Measurements from ENCODE around the gene LYPD5. TPM values are rescaled to one million over a fixed set of nuclear protein-coding genes. Genes with fewer than 3 reads are reported as not detected.

The LYPD5 gene
- total RNA-seq, 4 donors from 2014 or later: 48.5 to 114 (median 98.5) TPM

- Histone ChIP-seq H3K4me1 (peaks cover 21% of the 10 kb centered on the region), H3K36me3 (no peaks in the 10 kb centered on the region), H3K27me3 (no peaks in the 10 kb centered on the region), H3K27ac (peak overlapping the region; percentile 63), H3K9me3 (no peaks in the 10 kb centered on the region), H3K4me3 (peak overlapping the region; percentile 60)
- WGBS: 13% methylated on average over 33 of the region's 70 CpGs
- TF ChIP-seq POLR2AphosphoS5 (IDR thresholded peaks at IDR 0.05) (peak in 1 of 3 donors; percentile 66), CTCF (IDR thresholded peaks at IDR 0.05) (no peak), POLR2A (IDR thresholded peaks at IDR 0.05) (no peak), EP300 (IDR thresholded peaks at IDR 0.05) (no peak)
- no peak for DNase-seq (ENCODE audit: low spot score in 2 of 2)
Measured at GRCh38 chr19:43798546-43799409, 3.5 kb downstream of the LYPD5 start.

GRCh38 chr19:43798026-43798545 is 4.2 kb downstream of the LYPD5 start:
- no peak for DNase-seq (ENCODE audit: low spot score in 2 of 2)
- H3K27ac ChIP-seq: no peak overlapping the region
- no peaks in the 10 kb centered on the region for H3K27me3 ChIP-seq
- TF ChIP-seq CTCF (IDR thresholded peaks at IDR 0.05) (no peak), POLR2AphosphoS5 (IDR thresholded peaks at IDR 0.05) (no peak), EP300 (IDR thresholded peaks at IDR 0.05) (no peak), POLR2A (IDR thresholded peaks at IDR 0.05) (no peak)
- H3K9me3 ChIP-seq: no peaks in the 10 kb centered on the region
- no peaks in the 10 kb centered on the region for H3K36me3 ChIP-seq
- WGBS: 43% methylated on average over 5 of the region's 5 CpGs
- peaks cover 21% of the 10 kb centered on the region for H3K4me1 ChIP-seq
- peak overlapping the region; percentile 60 for H3K4me3 ChIP-seq

GRCh38 chr19:43797556-43797955 is 4.7 kb downstream of the LYPD5 start:
- H3K27ac ChIP-seq: no peak overlapping the region
- DNase-seq (ENCODE audit: low spot score in 2 of 2): no peak
- no peaks in the 10 kb centered on the region for H3K9me3 ChIP-seq
- TF ChIP-seq CTCF (IDR thresholded peaks at IDR 0.05): no peak
- TF ChIP-seq POLR2AphosphoS5 (IDR thresholded peaks at IDR 0.05): no peak
- TF ChIP-seq EP300 (IDR thresholded peaks at IDR 0.05): no peak
- no peak for TF ChIP-seq POLR2A (IDR thresholded peaks at IDR 0.05)
- no peaks in the 10 kb centered on the region for H3K27me3 ChIP-seq
- H3K4me3 ChIP-seq: no peak overlapping the region
- no peaks in the 10 kb centered on the region for H3K36me3 ChIP-seq
- H3K4me1 ChIP-seq: peaks cover 21% of the 10 kb centered on the region
- WGBS: 88% methylated on average over 7 of the region's 7 CpGs

GRCh38 chr19:43797118-43797517 is 5.1 kb downstream of the LYPD5 start:
- no peak for DNase-seq (ENCODE audit: low spot score in 2 of 2)
- Histone ChIP-seq H3K4me3 (no peak overlapping the region), H3K27ac (no peak overlapping the region), H3K9me3 (no peaks in the 10 kb centered on the region), H3K4me1 (peaks cover 21% of the 10 kb centered on the region), H3K27me3 (no peaks in the 10 kb centered on the region), H3K36me3 (no peaks in the 10 kb centered on the region)
- WGBS: 60% methylated on average over 6 of the region's 6 CpGs
- TF ChIP-seq CTCF (IDR thresholded peaks at IDR 0.05): no peak

- no peak for DNase-seq (ENCODE audit: low spot score in 2 of 2)
- Histone ChIP-seq H3K27me3 (no peaks in the 10 kb centered on the region), H3K4me1 (peaks cover 10% of the 10 kb centered on the region), H3K27ac (no peak overlapping the region), H3K9me3 (no peaks in the 10 kb centered on the region), H3K36me3 (no peaks in the 10 kb centered on the region), H3K4me3 (no peak overlapping the region)
- TF ChIP-seq POLR2AphosphoS5 (IDR thresholded peaks at IDR 0.05) (no peak), EP300 (IDR thresholded peaks at IDR 0.05) (no peak), POLR2A (IDR thresholded peaks at IDR 0.05) (no peak), CTCF (IDR thresholded peaks at IDR 0.05) (no peak)
- 34% methylated on average over 3 of the region's 3 CpGs for WGBS
Measured at GRCh38 chr19:43790587-43790986, 11.7 kb downstream of the LYPD5 start.

All from suprapubic skin (tissue), 4 donors.